Stimulated activated naive CD8-positive, alpha-beta T cell treated with anti-CD3 and anti-CD28 coated beads, Interleukin-15, Interleukin-2, amounts not matched to agents 100 ng/mL and 50 ng/mL, for 24 hours (primary cell): Measurements from ENCODE around the gene CD163L1.
"Not testable (repeated sequence)": the region's sequence is repeated elsewhere in the genome, so short reads cannot be mapped to it uniquely, and the experiment has no call there.

Source experiments
- H3K27ac Mint-ChIP-seq: one replicate; pipeline ENCODE4 v1.8.0; 2021; ENCODE audit warnings: mild to moderate bottlenecking, mixed read lengths
- H3K27me3 Mint-ChIP-seq: one replicate; pipeline ENCODE4 v1.8.0; 2021; ENCODE audit warnings: mixed read lengths
- H3K36me3 Mint-ChIP-seq: one replicate; pipeline ENCODE4 v1.8.0; 2021; ENCODE audit warnings: low read depth, mixed read lengths
- H3K4me1 Mint-ChIP-seq: one replicate; pipeline ENCODE4 v1.8.0; 2021; ENCODE audit warnings: low read depth, mixed read lengths
- H3K4me3 Mint-ChIP-seq: one replicate; pipeline ENCODE4 v1.8.0; 2021; ENCODE audit warnings: mild to moderate bottlenecking, mixed read lengths
- H3K9me3 Mint-ChIP-seq: one replicate; pipeline ENCODE4 v1.8.0; 2021; ENCODE audit warnings: mixed read lengths

Gene CD163L1

DNA sequence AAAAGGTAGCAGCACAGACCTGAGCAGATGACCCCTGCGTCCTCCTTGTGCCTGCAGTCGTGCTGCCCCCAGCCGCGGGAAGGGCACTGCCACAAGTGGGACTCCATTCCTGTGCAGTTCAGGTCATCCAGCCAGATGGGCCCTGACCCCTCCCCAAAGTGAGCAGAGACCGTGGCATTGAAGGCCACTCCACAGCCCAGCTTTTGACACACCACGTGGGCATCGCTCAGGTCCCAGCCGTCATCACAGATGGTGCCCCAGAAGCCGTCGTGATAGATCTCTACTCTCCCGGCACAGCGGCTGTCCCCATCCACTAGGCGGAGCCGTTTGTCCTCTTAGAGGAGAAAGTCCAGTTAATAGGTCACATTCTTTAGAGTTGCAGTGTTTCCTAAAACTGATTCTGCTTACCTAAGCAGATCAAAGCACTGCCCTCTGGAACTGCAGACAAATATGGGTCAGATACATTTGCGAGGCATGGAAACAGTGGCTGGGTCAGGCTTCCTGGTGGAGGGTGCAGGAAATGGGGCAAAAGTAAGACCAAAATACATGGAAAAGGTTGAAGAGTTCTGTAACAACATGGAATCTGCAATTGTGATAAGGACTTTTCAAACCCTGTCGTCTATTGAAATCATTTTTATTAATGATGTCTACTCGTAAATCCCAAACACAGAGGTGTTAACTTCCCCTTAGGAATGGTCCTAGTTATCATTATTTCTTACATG, 69.4 kb downstream of the CD163L1 start:
- no peaks in the 10 kb centered on the region for H3K4me1 Mint-ChIP-seq
- no peaks in the 10 kb centered on the region for H3K36me3 Mint-ChIP-seq
- peaks cover 8% of the 10 kb centered on the region for H3K9me3 Mint-ChIP-seq
- H3K27ac Mint-ChIP-seq = no peak overlapping the region
- peaks cover 23% of the 10 kb centered on the region for H3K27me3 Mint-ChIP-seq
- H3K4me3 Mint-ChIP-seq = no peak overlapping the region

DNA sequence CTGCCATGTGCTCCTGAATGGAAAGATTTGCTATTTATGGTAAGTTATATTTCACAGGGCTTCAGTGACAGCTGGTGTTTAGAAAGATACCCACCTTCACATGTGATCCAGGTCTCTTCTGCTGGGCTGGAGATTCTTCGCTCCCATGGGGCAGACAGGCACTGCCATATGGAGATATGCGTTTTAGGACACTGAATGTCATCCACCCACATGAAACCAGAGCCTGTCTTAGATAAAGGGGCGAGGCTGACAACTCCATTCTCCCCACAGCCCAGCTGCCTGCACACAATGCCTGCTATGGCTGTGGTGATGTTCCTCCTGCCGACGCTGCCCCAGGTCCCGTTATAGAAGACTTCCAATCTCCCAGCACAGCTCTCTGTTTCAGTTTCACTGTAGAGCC, 70.7 kb downstream of the CD163L1 start:
- no peak overlapping the region for H3K4me3 Mint-ChIP-seq
- peaks cover 8% of the 10 kb centered on the region for H3K9me3 Mint-ChIP-seq
- no peak overlapping the region for H3K27ac Mint-ChIP-seq
- peaks cover 24% of the 10 kb centered on the region for H3K27me3 Mint-ChIP-seq
- no peaks in the 10 kb centered on the region for H3K36me3 Mint-ChIP-seq
- no peaks in the 10 kb centered on the region for H3K4me1 Mint-ChIP-seq

DNA sequence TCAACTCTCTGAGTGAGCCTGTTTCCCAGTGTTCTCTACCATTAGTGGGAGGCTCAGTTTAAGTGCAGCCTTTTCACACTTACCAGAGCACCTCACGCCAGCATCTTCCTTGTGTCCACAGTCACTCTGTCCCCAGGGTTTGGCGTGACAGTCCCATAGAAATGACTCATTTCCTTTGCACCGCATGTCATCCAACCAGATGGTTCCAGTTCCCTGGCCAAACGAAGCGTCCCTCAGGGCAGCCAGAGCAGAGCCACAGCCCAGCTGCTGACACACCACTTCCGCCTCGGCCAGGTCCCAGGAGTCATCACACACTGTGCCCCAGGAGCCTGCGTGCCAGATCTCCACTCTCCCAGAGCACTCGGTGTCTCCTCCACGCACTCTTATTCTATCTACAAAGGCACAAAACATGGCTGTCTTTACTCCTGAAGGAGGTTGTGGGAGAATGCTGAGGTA, 74.7 kb downstream of the CD163L1 start:
- Mint-ChIP-seq H3K4me1 (no peaks in the 10 kb centered on the region), H3K36me3 (no peaks in the 10 kb centered on the region), H3K27me3 (peaks cover 21% of the 10 kb centered on the region), H3K4me3 (no peak overlapping the region), H3K9me3 (peaks cover 8% of the 10 kb centered on the region), H3K27ac (no peak overlapping the region)

DNA sequence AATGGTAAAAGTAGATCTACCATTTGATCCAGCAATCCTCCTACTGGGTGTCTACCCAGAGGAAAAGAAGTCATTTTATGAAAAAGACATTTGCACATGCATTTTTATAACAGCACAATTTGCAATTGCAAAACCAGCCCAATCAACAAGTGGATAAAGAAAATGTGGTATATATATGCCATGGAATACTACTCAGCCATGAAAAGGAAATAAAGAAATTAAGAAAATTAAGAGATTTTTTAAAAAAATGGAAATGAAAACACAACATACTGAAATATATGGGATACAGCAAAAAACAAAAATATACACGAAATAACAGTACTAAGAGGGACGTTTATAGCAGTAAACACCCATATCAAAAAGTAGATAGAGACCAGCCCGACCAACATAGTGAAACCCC, 81.2 kb downstream of the CD163L1 start:
- Mint-ChIP-seq H3K4me1 (no peaks in the 10 kb centered on the region), H3K36me3 (no peaks in the 10 kb centered on the region), H3K9me3 (no peaks in the 10 kb centered on the region), H3K27ac (no peak overlapping the region), H3K4me3 (no peak overlapping the region), H3K27me3 (peaks cover 12% of the 10 kb centered on the region)

DNA sequence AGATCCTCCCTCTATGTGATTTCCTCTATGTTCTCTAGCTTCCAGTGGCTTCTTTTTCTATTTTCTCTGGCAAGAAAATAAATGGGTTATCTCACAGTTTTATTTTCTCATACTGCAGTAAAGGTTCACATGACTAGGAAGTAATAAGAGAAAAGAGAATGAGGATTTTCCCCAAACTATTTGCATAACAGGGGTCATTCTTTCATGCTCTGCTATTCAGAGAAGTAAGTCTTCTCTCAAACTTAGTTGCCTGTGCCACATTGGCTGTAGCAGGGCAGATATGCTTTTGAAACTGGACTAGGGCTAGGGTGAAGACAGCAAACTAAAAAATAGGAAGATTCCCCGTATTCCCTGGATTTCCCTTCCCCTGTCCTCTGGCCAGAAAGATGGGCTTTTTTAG, 82.7 kb downstream of the CD163L1 start:
- no peaks in the 10 kb centered on the region for H3K9me3 Mint-ChIP-seq
- H3K4me3 Mint-ChIP-seq = no peak overlapping the region
- H3K4me1 Mint-ChIP-seq = no peaks in the 10 kb centered on the region
- H3K27ac Mint-ChIP-seq = no peak overlapping the region
- H3K27me3 Mint-ChIP-seq = peaks cover 12% of the 10 kb centered on the region
- H3K36me3 Mint-ChIP-seq = no peaks in the 10 kb centered on the region

DNA sequence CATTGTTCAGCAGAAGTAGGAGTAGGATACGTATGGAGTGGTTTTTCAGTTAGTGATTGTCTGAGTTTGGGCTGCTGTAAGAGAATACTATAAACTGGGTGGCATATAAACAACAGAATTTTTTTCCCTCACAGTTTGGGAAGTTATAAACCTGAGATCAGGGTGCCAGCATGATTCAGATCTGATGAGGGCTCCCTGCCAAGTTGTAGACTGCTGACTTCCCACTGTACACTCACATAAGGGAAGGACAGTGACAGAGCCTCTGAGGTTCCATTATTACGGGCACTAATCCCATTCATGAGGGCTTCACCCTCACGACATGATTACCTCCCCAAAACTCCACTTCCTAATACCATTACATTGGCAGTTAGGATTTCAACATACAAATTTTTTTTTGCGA, 89.4 kb downstream of the CD163L1 start:
- H3K4me3 Mint-ChIP-seq = no peak overlapping the region
- peaks cover 15% of the 10 kb centered on the region for H3K27me3 Mint-ChIP-seq
- H3K27ac Mint-ChIP-seq = no peak overlapping the region
- no peaks in the 10 kb centered on the region for H3K9me3 Mint-ChIP-seq
- H3K4me1 Mint-ChIP-seq = peaks cover 6% of the 10 kb centered on the region
- H3K36me3 Mint-ChIP-seq = no peaks in the 10 kb centered on the region

DNA sequence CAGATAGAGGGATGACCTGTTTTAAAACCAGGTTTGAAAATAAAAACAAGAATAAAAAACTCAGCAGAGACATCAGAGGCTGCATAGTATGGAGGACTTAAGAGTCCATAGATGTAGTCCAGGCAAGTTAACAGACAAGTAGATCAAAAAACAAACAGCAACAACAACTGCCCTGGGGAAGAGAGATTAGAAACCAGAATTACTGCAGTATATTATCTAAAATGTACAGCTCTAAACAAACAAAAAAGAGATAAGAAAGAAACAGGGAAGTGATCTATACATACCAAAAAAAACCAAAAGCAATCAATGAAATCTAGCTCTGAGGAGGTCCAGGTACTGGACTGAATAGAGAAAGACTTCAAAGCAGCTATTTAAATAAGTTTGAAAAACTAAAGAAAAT, 91.3 kb downstream of the CD163L1 start:
- H3K4me1 Mint-ChIP-seq = peaks cover 6% of the 10 kb centered on the region
- no peaks in the 10 kb centered on the region for H3K36me3 Mint-ChIP-seq
- H3K27ac Mint-ChIP-seq = no peak overlapping the region
- peaks cover 15% of the 10 kb centered on the region for H3K27me3 Mint-ChIP-seq
- no peak overlapping the region for H3K4me3 Mint-ChIP-seq
- no peaks in the 10 kb centered on the region for H3K9me3 Mint-ChIP-seq

DNA sequence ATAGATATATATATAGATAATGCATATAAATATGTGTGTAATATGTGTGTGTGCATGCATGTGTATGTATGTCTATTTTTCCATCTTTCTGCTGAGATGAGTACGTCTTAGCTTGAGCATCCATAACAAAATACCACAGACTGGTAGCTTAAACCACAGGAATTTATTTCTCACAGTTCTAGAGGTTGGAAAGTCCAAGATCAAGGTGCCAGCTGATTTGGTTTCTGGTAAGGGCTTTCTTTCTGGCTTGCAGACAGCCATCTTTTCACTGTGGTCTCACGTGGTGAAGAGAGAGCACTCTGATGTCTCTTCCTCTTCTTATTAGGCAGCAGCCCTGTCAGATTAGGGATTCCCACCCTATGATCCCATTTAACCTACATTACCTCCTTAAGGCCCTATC, 92.8 kb downstream of the CD163L1 start:
- Mint-ChIP-seq H3K9me3 (no peaks in the 10 kb centered on the region), H3K4me3 (no peak overlapping the region), H3K27ac (no peak overlapping the region), H3K27me3 (peaks cover 15% of the 10 kb centered on the region), H3K4me1 (peaks cover 16% of the 10 kb centered on the region), H3K36me3 (no peaks in the 10 kb centered on the region)

DNA sequence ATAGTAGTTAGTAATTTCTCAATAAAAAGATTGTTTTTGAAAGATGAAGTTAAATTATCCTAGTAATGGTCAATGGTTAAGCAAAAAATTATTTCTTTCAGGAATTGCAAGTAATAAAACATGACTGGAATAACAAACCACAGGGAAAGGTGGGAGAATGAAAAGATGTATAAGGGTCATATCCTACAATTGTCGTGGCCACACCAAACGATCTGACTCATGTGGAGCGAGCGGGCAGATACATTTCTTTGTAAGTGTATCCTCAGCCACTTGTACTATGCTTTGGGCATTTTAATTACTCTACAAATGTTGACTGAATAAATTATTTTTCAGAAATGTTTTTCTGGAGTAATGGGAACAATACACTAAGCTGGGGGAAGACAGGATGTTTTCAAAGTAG, 94.5 kb downstream of the CD163L1 start:
- Mint-ChIP-seq H3K27me3 (peaks cover 12% of the 10 kb centered on the region), H3K4me3 (no peak overlapping the region), H3K9me3 (peaks cover 9% of the 10 kb centered on the region), H3K4me1 (peaks cover 16% of the 10 kb centered on the region), H3K27ac (no peak overlapping the region), H3K36me3 (no peaks in the 10 kb centered on the region)

DNA sequence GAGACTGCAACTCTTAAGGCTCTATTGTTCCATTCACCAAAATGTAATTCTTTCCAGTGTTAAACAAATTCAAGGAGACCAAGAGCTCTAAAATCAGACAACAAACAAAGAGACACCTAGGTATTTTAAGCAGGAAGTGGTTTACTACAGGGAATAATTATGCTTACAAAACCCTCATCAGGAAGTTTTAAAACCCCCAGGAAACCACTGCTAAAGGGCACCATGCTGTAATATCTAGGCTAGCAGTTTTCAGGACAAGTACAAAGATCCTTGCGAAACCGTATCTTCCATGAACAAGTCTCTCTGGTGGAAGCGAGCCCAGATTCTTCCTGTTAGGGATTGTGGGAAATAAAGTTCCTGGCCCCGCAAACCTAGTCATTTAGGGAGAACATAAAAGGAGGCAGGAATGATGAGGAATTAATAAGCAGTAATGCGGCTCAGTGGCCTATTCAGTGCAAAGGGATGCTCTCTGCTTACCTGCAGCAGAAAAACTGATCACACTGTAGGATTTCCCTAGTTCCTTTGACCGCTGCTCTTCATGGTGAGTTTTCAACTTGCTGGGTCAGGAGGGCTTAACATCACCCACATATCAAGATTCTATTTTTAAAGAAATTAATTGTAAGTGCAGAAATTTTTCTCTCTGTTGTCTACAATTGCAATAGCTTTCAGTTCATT, 97.3 kb downstream of the CD163L1 start:
- Mint-ChIP-seq H3K36me3 (no peaks in the 10 kb centered on the region), H3K4me3 (no peak overlapping the region), H3K9me3 (peaks cover 16% of the 10 kb centered on the region), H3K4me1 (peaks cover 16% of the 10 kb centered on the region), H3K27ac (no peak overlapping the region), H3K27me3 (peaks cover 5% of the 10 kb centered on the region)

DNA sequence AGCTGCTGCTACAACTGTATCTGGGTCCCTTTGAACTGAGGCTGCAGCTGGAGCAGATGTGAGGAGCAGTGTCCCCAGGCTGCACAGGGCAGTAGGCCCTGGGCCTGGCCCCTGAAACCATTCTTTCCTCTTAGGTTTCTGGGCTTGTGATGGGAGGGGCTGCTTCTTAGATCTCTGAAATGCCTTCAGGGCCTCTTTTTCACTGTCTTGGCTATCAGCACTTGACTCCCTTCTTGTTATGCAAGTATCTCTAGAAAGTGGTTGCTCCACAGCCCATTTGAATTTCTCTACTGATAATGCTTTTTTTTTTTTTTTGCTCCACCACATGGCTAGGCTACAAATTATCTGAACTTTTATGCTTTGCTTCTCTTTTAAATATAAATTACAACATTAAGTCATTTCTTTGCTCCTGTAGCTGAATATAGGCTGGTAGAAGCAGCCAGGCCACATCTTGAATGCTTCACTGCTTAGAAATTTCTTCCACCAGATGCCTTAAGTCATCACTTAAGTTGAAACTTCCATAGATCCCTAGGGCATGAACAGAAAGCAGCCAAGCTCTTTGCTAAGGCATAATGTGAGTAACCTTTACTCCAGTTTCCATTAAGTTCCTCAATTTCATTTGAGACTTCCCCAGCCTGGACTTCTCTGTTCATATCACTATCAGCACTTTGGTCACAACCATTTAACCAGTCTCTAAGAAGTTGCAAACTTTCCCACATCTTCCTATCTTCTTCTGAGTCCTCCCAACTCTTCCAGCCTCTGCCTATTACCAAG, 98.9 kb downstream of the CD163L1 start:
- peaks cover 16% of the 10 kb centered on the region for H3K9me3 Mint-ChIP-seq
- peaks cover 10% of the 10 kb centered on the region for H3K4me1 Mint-ChIP-seq
- H3K4me3 Mint-ChIP-seq = no peak overlapping the region
- H3K27me3 Mint-ChIP-seq = no peaks in the 10 kb centered on the region
- no peaks in the 10 kb centered on the region for H3K36me3 Mint-ChIP-seq
- H3K27ac Mint-ChIP-seq = no peak overlapping the region

DNA sequence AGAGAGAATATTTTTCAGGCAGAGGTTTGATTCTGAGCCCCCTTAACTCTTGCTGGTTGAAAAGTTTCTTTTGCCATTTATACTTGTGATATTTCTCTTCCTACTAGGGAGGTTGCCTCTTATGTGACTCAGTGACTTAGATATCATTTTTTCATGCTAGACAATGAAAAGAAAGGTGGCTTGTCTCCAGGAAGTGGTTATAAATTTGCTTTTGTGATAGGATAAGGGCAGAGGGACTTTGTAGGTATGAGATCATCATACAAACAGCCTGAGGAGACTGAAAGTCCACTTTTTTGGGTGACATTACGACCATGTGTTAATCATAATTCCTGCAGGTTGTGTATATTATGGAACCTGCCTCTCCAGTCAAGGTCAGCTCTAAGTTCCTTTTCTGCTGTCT, 104.3 kb downstream of the CD163L1 start:
- Mint-ChIP-seq H3K9me3 (peaks cover 7% of the 10 kb centered on the region), H3K4me1 (no peaks in the 10 kb centered on the region), H3K36me3 (no peaks in the 10 kb centered on the region), H3K27ac (no peak overlapping the region), H3K27me3 (no peaks in the 10 kb centered on the region), H3K4me3 (no peak overlapping the region)

DNA sequence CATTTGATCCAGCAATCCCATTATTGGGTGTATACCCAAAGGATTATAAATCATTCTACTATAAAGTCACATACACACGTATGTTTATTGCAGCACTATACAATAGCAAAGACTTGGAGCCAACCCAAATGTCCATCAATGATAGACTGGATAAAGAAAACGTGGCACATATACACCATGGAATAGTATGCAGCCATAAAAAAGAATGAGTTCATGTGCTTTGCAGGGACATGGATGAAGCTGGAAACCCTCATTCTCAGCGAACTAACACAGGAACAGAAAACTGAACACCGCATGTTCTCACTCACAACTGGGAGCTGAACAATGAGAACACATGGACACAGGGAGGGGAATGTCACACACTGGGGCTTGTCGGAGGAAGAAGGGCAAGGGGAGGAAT, 106.2 kb downstream of the CD163L1 start:
- not testable (repeated sequence) for H3K27me3 Mint-ChIP-seq, H3K27ac Mint-ChIP-seq, H3K36me3 Mint-ChIP-seq, H3K9me3 Mint-ChIP-seq, H3K4me1 Mint-ChIP-seq, H3K4me3 Mint-ChIP-seq

DNA sequence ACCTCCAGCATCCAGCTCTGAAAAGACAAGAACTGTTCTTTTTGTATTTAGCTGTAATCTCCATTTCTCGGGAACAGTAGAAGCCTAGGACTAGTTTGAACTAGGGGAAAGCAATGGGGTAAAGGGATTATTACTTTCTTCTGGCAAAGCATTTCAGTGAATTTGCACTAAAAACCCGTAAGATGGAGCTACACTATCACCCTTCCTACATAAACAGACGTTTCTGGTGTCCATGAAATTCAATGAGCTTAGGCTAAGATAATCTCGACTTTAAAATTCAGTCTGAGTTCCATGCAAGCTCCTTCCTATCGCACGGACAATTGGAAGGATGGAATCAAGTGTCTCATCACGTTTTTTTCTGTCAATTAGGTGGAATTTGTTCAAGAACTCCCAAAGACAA, 116.0 kb downstream of the CD163L1 start:
- peaks cover 13% of the 10 kb centered on the region for H3K27me3 Mint-ChIP-seq
- no peaks in the 10 kb centered on the region for H3K9me3 Mint-ChIP-seq
- H3K36me3 Mint-ChIP-seq = no peaks in the 10 kb centered on the region
- H3K4me1 Mint-ChIP-seq = no peaks in the 10 kb centered on the region
- no peak overlapping the region for H3K4me3 Mint-ChIP-seq
- no peak overlapping the region for H3K27ac Mint-ChIP-seq

DNA sequence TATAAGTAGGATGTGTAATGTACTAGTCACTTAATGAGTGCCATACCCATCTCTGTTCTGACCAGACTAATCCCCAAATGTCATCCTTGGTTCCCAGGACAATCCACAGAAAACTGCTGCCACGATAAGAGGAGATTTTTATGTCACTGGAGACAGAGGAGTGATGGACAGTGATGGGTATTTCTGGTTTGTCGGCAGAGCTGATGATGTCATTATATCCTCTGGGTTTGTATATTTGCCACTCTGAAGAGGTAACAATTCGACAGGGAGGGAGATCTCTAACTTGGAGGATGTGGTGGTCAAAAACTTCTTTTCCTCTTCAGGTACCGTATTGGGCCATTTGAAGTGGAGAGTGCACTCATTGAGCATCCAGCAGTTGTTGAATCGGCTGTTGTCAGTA, 119.8 kb downstream of the CD163L1 start:
- no peaks in the 10 kb centered on the region for H3K4me1 Mint-ChIP-seq
- H3K36me3 Mint-ChIP-seq = no peaks in the 10 kb centered on the region
- no peak overlapping the region for H3K4me3 Mint-ChIP-seq
- peaks cover 13% of the 10 kb centered on the region for H3K27me3 Mint-ChIP-seq
- no peak overlapping the region for H3K27ac Mint-ChIP-seq
- no peaks in the 10 kb centered on the region for H3K9me3 Mint-ChIP-seq
